ENCODE data around the gene RPL31. TPM values are rescaled to one million over a fixed set of nuclear protein-coding genes. Genes with fewer than 3 reads are reported as not detected.
A peak's percentile ranks its signal among the peaks of the same experiment; 100 is the strongest.

RPL31 gene
- total RNA-seq = 1,183 TPM

- peak; percentile 99 for ATAC-seq
- intact Hi-C loops (cut with DNase I) = no loop called here
- DNase-seq (ENCODE audit: low spot score) = peak; percentile 98
Measured at GRCh38 chr2:101001691-101002561, at the start of gene RPL31. Gene RPL31 (plus strand): TSS chr2:101002289. CDS start chr2:101002702, 413 bp downstream.

DNA sequence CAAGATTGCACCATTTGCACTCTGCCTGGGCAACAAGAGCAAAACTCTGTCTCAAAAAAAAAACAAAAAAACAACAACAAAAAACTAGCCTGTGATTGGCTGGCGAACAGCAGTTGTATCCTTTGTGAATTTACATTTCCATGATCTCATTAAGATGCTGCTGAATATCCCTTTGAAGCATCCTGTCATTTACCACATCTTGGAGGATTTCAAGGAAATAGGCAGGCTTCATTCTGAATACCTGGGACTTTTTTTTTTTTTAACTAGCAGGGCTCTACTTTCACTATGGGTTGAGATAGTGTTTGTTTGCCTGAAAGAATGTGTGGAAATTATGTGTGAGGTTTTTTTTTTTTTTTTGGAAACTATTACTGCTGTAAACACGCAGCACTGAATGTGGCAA, 49.6 kb upstream of the RPL31 start:
- DNase-seq (ENCODE audit: low spot score) = no peak
- intact Hi-C loops (cut with DNase I) = no loop called here
- no peak for ATAC-seq

GRCh38 chr2:100953406-100954043, 48.6 kb upstream of the RPL31 start:
- intact Hi-C loops (cut with DNase I) = no loop called here
- DNase-seq (ENCODE audit: low spot score) (no peak), ATAC-seq (no peak)

- intact Hi-C loops (cut with DNase I) = no loop called here
- DNase-seq (ENCODE audit: low spot score) (no peak), ATAC-seq (no peak)
Measured at GRCh38 chr2:100954044-100954420, 48.1 kb upstream of the RPL31 start.

- intact Hi-C loops (cut with DNase I) = no loop called here
- ATAC-seq (no peak), DNase-seq (ENCODE audit: low spot score) (no peak)
Measured at GRCh38 chr2:100955226-100955625, 46.9 kb upstream of the RPL31 start.

GRCh38 chr2:100956081-100956480, 46.0 kb upstream of the RPL31 start:
- ATAC-seq (no peak), DNase-seq (ENCODE audit: low spot score) (no peak)
- intact Hi-C loops (cut with DNase I) = no loop called here

- ATAC-seq = peak; percentile 90
- no peak for DNase-seq (ENCODE audit: low spot score)
- intact Hi-C loops (cut with DNase I) = no loop called here
Measured at GRCh38 chr2:100957996-100958653, 44.0 kb upstream of the RPL31 start.

DNA sequence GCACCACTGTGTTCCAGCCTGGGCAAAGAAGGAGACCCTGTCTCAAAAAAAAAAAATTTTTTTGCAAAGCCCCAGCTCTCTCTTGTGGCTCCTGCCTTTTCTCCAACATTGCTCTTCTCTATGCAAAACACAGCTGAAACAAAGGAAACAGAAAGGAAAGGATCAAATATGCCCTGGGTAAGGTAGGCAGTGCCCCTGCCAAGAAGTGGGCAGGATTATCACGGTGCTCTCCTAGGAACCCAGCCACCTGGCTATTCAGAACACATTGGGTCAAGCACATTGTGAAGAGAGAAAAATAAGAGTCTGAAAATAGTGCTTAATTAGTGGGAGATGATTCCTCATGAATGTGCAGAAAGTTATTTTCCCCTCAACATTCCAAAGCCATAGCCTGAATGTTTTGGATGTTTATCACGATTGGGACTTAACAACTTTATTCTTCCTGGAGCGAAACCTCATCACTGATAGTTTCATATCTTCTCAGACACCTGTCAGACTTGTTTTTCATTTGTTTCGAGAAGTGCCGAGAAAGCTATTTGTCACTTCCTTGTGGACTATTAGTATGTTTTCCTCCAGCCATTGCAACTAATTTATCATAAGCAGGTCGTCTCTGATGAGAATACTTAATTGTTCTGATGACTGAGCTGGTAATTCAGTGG, 42.7 kb upstream of the RPL31 start:
- intact Hi-C loops (cut with DNase I) = no loop called here
- ATAC-seq (no peak), DNase-seq (ENCODE audit: low spot score) (no peak)

DNA sequence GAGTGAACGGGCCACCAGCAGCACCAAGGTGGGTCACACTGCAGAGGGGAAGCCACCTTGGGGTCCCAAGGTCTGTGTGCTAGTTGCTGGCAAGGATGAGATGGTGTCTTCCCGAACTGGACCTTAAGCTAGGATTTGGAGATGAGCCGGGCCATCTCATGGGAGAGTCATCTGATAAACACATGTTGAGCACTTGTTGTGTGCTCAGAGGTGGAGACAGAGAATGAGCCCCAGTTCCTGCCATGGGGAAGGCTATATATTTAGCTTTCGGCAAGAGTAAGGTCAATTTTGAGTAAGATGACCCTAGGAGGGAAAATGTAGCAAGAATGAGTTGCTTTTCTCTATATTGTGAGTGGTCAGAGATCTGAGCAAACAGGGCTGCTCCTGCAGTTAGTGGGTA, 41.4 kb upstream of the RPL31 start:
- ATAC-seq (no peak), DNase-seq (ENCODE audit: low spot score) (no peak)
- intact Hi-C loops (cut with DNase I) = no loop called here

DNA sequence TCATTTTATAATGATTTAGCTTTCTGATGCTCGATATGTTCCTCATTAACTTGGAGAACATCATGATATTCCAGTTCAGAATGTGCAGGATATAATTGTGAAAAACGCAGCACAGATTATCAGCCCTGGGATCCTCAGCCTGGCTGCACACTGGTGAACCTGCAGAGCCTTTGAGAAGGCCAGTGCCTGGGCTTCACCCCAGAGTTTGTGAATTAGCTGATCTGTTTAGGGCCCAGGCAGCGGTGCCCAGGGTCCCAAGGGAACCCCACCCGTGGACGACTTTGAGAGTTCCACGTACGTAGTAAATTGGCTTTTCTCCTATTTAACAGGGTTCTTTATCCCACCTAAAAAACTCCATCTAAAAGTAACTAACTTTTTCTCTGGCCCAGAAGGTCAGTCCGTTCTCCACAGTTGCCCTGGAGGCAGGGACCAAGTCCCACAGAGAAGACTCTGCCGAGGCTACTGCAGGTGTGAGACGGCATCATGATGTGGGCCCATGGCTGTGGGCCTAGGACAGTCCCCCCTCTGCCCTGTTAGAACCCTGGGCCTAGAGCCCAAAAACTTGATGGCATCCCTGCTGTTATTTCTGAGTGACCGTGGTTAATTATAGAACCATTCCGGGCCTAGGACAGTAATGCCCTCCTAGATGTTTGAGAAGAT, 39.6 kb upstream of the RPL31 start:
- no peak for DNase-seq (ENCODE audit: low spot score)
- ATAC-seq = no peak
- intact Hi-C loops (cut with DNase I) = no loop called here

- DNase-seq (ENCODE audit: low spot score) (no peak), ATAC-seq (no peak)
- intact Hi-C loops (cut with DNase I) = no loop called here
Measured at GRCh38 chr2:100963026-100963375, 39.1 kb upstream of the RPL31 start.

- intact Hi-C loops (cut with DNase I) = no loop called here
- DNase-seq (ENCODE audit: low spot score) (no peak), ATAC-seq (no peak)
Measured at GRCh38 chr2:100964222-100964621, 37.9 kb upstream of the RPL31 start.

- ATAC-seq (peak; percentile 59), DNase-seq (ENCODE audit: low spot score) (no peak)
- intact Hi-C loops (cut with DNase I) = no loop called here
Measured at GRCh38 chr2:100964681-100965169, 37.4 kb upstream of the RPL31 start.

- ATAC-seq (no peak), DNase-seq (ENCODE audit: low spot score) (no peak)
- intact Hi-C loops (cut with DNase I) = no loop called here
Measured at GRCh38 chr2:100965596-100965995, 36.5 kb upstream of the RPL31 start.

- intact Hi-C loops (cut with DNase I) = no loop called here
- DNase-seq (ENCODE audit: low spot score) = no peak
- no peak for ATAC-seq
Measured at GRCh38 chr2:100967716-100968115, 34.4 kb upstream of the RPL31 start.

DNA sequence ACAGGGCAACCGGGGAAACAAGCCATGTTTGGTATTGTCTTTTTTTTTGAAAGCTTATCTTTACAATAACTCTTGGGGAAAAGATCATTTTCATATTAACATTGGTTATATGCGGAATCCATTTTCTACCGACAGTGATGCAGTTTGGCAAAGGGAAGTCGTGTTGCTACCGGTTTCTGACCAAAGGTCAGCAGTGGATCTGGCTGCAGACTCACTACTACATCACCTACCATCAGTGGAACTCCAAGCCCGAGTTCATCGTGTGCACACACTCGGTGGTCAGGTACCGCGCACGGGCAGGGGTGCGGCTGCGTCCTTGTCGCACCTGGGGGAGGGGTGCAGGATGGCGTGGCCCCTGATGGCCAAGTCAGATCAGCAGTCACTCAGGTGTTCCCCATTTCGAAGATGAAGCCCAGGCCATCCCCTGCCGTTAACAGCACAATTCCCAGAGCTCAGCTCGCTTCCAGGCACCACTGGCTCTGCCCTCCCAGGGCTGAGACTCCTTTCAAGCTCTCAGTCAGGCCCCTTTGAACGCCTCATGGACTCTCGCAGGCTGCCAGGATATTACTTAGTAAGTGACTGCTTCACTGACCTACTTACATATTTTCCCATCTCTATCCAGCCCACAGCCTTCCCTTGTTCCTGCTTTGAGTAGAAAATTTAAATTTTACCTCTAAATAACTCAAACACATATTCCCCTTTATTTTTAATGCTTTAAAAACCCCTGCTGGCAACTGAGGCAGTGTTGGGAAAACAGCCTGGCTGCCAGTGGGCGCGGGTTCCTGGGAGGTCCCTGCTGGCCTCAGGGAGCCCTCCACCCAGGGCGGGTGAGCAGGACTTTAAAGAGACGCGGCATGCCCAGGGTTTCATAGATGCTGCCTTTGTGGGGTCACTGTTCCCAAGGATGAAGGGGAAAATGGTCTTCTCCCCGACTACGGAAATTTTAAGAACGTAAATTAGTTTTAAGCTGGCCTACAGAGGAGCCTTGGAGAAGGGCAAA, 33.6 kb upstream of the RPL31 start:
- DNase-seq (ENCODE audit: low spot score) (no peak), ATAC-seq (no peak)
- intact Hi-C loops (cut with DNase I) = no loop called here

- intact Hi-C loops (cut with DNase I) = loop anchor here (10.0 kb wide), 1 partner anchor 545 kb away; no protein-coding TSS in a partner anchor
- ATAC-seq (no peak), DNase-seq (ENCODE audit: low spot score) (no peak)
Measured at GRCh38 chr2:100969998-100970397, 32.1 kb upstream of the RPL31 start.

- no peak for ATAC-seq
- intact Hi-C loops (cut with DNase I) = loop anchor here (10.0 kb wide), 1 partner anchor 546 kb away; no protein-coding TSS in a partner anchor
- DNase-seq (ENCODE audit: low spot score) = no peak
Measured at GRCh38 chr2:100971221-100971620, 30.9 kb upstream of the RPL31 start.
